K562 (cell line): ENCODE measurements around the gene PALM3. TPM values are rescaled to one million over a fixed set of nuclear protein-coding genes. Genes with fewer than 3 reads are reported as not detected.
A peak's percentile ranks its signal among the peaks of the same experiment; 100 is the strongest.

Source experiments
- ATAC-seq: fragments of 200-7000 bp; cut with Tn5 transposase; 3 replicates; pipeline ENCODE4 v1.9.1; 2020; ENCODE audit warnings: moderate library complexity
- BruUV-seq: library from RNA; stranded (reverse); fragments of 400-500 nt; replicated peaks from 2 replicates; lab custom pipeline; 2021; lab: Mats Ljungman, UMichigan
- CTCF ChIA-PET: fragments of 300-600 bp; formaldehyde crosslinking; extraction: SDS; loops from one replicate; lab custom pipeline; 2021; ENCODE audit warnings: low intra/inter-chr PET ratio; lab: Yijun Ruan, JAX
- POLR2A ChIA-PET: fragments of 300-600, 350-650 bp; sonication (Branson Sonifier 250); formaldehyde crosslinking; extraction: SDS; loops from one replicate; lab custom pipeline; 2021; ENCODE audit warnings: antibody characterized with exemption, inconsistent platforms; lab: Yijun Ruan, JAX
- DNase-seq, 4 experiments: peaks; one replicate each; pipeline versions ENCODE4 v3.0.0 to v3.0.0-alpha.2; 2011 to 2018; ENCODE audit warnings: low spot score in 3 of 4, mixed read lengths in 3 of 4; ENCODE audit errors: extremely low read depth in 1 of 4
- FAIRE-seq: peaks from 2 replicates; lab custom pipeline; 2011; peaks lifted over from hg19 to GRCh38; lab: Jason Lieb, UNC
- H2AFZ ChIP-seq: 2 replicates; pipeline ENCODE4 v1.6.0; 2011; ENCODE audit warnings: low read depth, low read length, control low read depth, inconsistent platforms
- H3K27ac ChIP-seq: fragments of 200-600 bp; 3 replicates; pipeline ENCODE4 v1.8.0; 2011; ENCODE audit warnings: low read depth, mild to moderate bottlenecking, control low read depth, inconsistent platforms, low read length, moderate library complexity, mixed read lengths; ENCODE audit errors: extremely low read depth
- H3K27me3 ChIP-seq, 2 experiments: fragments of 300-600 bp in 1 of 2; 2 replicates in 1 of 2; 3 replicates in 1 of 2; pipeline versions ENCODE4 v1.6.0 to v1.8.0; 2011; ENCODE audit warnings: inconsistent platforms in 2 of 2, low read length in 2 of 2, mild to moderate bottlenecking in 1 of 2, mixed read lengths in 1 of 2, moderate library complexity in 1 of 2; ENCODE audit not compliant: control insufficient read depth in 2 of 2, insufficient read depth in 2 of 2
- H3K36me3 ChIP-seq: fragments of 300-600 bp; 3 replicates; pipeline ENCODE4 v1.8.0; 2011; ENCODE audit warnings: mild to moderate bottlenecking, low read length, inconsistent platforms; ENCODE audit not compliant: control insufficient read depth, insufficient read depth
- H3K4me1 ChIP-seq, 2 experiments: fragments of 200-600 bp in 1 of 2; replicated peaks in 1 of 2; 2 replicates in 1 of 2; 3 replicates in 1 of 2; pipeline versions ENCODE4 v1.5.1 to v1.8.0; 2011; ENCODE audit warnings: inconsistent platforms in 2 of 2, low read length in 2 of 2, mild to moderate bottlenecking in 1 of 2, mixed read lengths in 1 of 2, moderate library complexity in 1 of 2; ENCODE audit not compliant: control insufficient read depth in 2 of 2, insufficient read depth in 2 of 2
- H3K4me2 ChIP-seq: 2 replicates; pipeline ENCODE4 v1.6.1; 2011; ENCODE audit warnings: low read length, control low read depth, inconsistent platforms, mixed read lengths; ENCODE audit not compliant: insufficient read depth
- H3K4me3 ChIP-seq: fragments of 200-600 bp; sonication (generic), shearing (Covaris generic); 2 replicates; pipeline ENCODE4 v1.5.1; 2016; ENCODE audit warnings: control low read depth, inconsistent platforms
- H3K79me2 ChIP-seq: fragments of 200-600 bp; 3 replicates; pipeline ENCODE4 v1.8.0; 2011; ENCODE audit warnings: low read length, inconsistent platforms; ENCODE audit not compliant: control insufficient read depth, insufficient read depth
- H3K9ac ChIP-seq, 2 experiments: 2 replicates each; pipeline versions ENCODE4 v1.6.0 to v1.6.1; 2011; ENCODE audit warnings: low read depth in 2 of 2, low read length in 2 of 2, control low read depth in 1 of 2, inconsistent platforms in 1 of 2, mild to moderate bottlenecking in 1 of 2, mixed read lengths in 1 of 2; ENCODE audit not compliant: insufficient read depth in 1 of 2
- H3K9me1 ChIP-seq: one replicate; pipeline ENCODE4 v1.6.0; 2011; ENCODE audit warnings: inconsistent platforms, mild to moderate bottlenecking, low read length, moderate library complexity; ENCODE audit not compliant: control insufficient read depth, insufficient read depth
- H3K9me3 ChIP-seq: replicated peaks from 2 replicates; pipeline ENCODE4 v1.5.1; 2011; ENCODE audit warnings: low read depth, low read length, inconsistent platforms; ENCODE audit not compliant: control insufficient read depth, insufficient read depth
- H4K20me1 ChIP-seq: replicated peaks from 2 replicates; pipeline ENCODE4 v1.6.1; 2011; ENCODE audit warnings: low read length, inconsistent platforms, mixed read lengths; ENCODE audit not compliant: control insufficient read depth, insufficient read depth
- ETV1 ChIP-seq: fragments of 450-650 bp; conservative IDR thresholded peaks from 2 replicates; pipeline ENCODE4 v1.6.1; 2016; ENCODE audit warnings: missing genetic modification characterization, control low read depth, low read depth, missing compliant biosample characterization
- MCM7 ChIP-seq, 2 experiments: fragments of 450-650 bp; IDR thresholded peaks; 2 replicates each; pipeline ENCODE4 v1.6.1; 2016 to 2018
- RBBP5 ChIP-seq: fragments of 200-600 bp; sonication (generic); IDR thresholded peaks from 2 replicates; pipeline ENCODE4 v1.6.1; 2012; ENCODE audit warnings: borderline replicate concordance, mild to moderate bottlenecking, low read length, control low read depth, inconsistent platforms; ENCODE audit not compliant: insufficient read depth, poor library complexity, severe bottlenecking
- TBP ChIP-seq: optimal IDR thresholded peaks from 2 replicates; pipeline ENCODE3; 2011; ENCODE audit warnings: low read depth, low read length, improper control_type of control experiment
- TOE1 ChIP-seq, 2 experiments: fragments of 450-650 bp in 1 of 2; sonication (generic) in 1 of 2; formaldehyde crosslinking in 1 of 2; IDR thresholded peaks; 2 replicates each; pipeline versions ENCODE4 v1.7.1 to v1.8.0; 2016 to 2022; ENCODE audit warnings: borderline replicate concordance in 2 of 2, mild to moderate bottlenecking in 2 of 2, antibody characterized with exemption in 1 of 2, inconsistent platforms in 1 of 2, low read depth in 1 of 2, missing genetic modification reagents in 1 of 2, moderate library complexity in 1 of 2
- ZNF830 ChIP-seq: fragments of 250-450 bp; sonication (Bioruptor Pico); IDR thresholded peaks from 2 replicates; pipeline ENCODE4 v1.5.0; 2021; ENCODE audit warnings: mild to moderate bottlenecking
- WGBS: fragments of 100-300 bp; shearing (Covaris generic); methylation state at CpG from one replicate; pipeline ENCODE4 v1.1.6; 2016; ENCODE audit warnings: low coverage, mixed read lengths; ENCODE audit not compliant: insufficient coverage; ENCODE audit errors: missing lambda C conversion rate; 5-methylcytosine and 5-hydroxymethylcytosine counted together
- in situ Hi-C: fragments of 300-500 bp; cut with MboI; formaldehyde crosslinking; loops from 4 replicates; pipeline ENCODE4 v1.15.0; 2018; ENCODE audit warnings: inconsistent platforms, mixed read lengths
- intact Hi-C: fragments of 100-400 bp; cut with micrococcal nuclease; formaldehyde crosslinking; loops from 2 replicates; pipeline ENCODE4 v1.14.2; 2022
- polyA plus RNA-seq, 8 experiments: library from polyadenylated mRNA; depleted of rRNA in 4 of 8; stranded (reverse) in 5 of 8; unstranded in 3 of 8; fragments of >200 nt; fragmentation: Nextera tagmentation in 2 of 8; fragmentation: Illumina TruSeq in 1 of 8; extraction: Ambion mirVana in 2 of 8; extraction: Trizol in 1 of 8; gene quantifications; 2 replicates each; pipeline versions ENCODE4 v1.2.1 to v1.2.3, GENCODE V29; 2011 to 2014; ENCODE audit warnings: inconsistent platforms in 1 of 8, missing spikeins in 1 of 8
- total RNA-seq, 7 experiments: library from RNA; depleted of rRNA in 6 of 7; stranded (reverse); fragments of >200 nt in 6 of 7; fragmentation: Illumina TruSeq in 2 of 7; extraction: Trizol in 2 of 7; gene quantifications; 2 replicates each; pipeline versions ENCODE4 v1.2.1 to v1.2.3, GENCODE V29; 2011 to 2021; ENCODE audit warnings: low replicate concordance in 1 of 7
- TF ChIP-seq, protein P1 (sequence below): fragments of 250-450 bp; sonication (Bioruptor Pico); IDR thresholded peaks from 2 replicates; pipeline ENCODE4 v1.5.0; 2021; ENCODE audit warnings: mild to moderate bottlenecking, moderate library complexity
- TF ChIP-seq, protein P2 (sequence below): sonication (generic); formaldehyde crosslinking; IDR thresholded peaks from 2 replicates; pipeline ENCODE4 v1.4.0; 2020; ENCODE audit warnings: mild to moderate bottlenecking, missing genetic modification reagents

Gene PALM3
- total and polyA plus RNA-seq, 9 of the 15 experiments (the other 6 are each of a cell fraction or from before 2014, with no cell fraction given) = 0.07 to 9.3 (median 3.3) TPM

DNA sequence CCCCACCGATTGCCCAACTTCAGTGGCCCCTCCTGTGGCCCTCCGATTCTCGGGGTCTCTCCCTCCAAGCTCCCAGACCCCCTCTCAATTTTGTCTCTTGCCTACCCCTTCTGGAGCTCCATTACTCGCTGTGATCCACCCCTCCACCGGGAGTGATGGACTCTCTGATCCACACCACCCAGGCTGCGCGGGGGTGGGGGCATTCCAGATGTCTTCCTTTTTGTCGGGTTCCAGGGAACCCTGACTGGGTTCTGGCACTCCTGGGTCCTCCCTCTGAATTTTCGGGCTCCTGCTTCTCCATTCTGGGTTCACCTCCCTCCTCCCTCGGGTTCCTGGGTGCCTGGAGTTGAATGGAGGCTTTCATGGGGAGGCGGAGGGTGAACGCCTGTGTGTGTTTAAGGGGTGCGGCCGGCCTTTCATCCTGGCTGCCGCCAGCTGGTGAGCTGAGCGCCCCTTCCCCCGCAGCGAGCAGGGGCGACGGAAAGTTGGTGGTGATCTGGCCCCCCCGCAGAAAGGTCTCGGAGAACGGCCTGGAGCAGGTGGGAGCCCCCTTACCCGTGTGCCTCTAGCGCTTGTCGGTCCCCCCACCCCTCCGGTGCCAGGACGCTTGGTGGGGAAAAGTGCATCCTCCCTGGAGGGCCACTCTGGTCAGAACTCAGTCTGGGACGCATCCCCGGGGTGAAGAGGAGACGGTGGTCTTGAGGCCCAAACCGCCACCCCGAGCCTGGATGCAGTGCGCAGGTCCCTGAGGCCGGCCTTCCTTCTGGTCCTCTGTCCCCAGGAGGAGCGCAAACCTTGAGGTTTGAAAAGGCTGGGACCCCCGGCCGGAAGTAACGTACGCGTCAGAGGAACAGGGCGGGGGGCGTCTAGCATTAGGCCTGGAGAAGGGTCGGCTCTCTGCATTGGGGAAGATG is 12.3 kb upstream of the PALM3 start (continued):
- TF ChIP-seq TOE1 (IDR thresholded peaks at IDR 0.05; ENCODE audit: borderline replicate concordance) (peak; percentile 7; the same call in 1 of the 2 replicates), TOE1 (CRISPR knock-in tag; IDR thresholded peaks at IDR 0.05; ENCODE audit: borderline replicate concordance, low read depth) (no peak), ETV1 (0 out of 2 replicates have a peak, but pooled peaks have one; percentile 36)

DNA sequence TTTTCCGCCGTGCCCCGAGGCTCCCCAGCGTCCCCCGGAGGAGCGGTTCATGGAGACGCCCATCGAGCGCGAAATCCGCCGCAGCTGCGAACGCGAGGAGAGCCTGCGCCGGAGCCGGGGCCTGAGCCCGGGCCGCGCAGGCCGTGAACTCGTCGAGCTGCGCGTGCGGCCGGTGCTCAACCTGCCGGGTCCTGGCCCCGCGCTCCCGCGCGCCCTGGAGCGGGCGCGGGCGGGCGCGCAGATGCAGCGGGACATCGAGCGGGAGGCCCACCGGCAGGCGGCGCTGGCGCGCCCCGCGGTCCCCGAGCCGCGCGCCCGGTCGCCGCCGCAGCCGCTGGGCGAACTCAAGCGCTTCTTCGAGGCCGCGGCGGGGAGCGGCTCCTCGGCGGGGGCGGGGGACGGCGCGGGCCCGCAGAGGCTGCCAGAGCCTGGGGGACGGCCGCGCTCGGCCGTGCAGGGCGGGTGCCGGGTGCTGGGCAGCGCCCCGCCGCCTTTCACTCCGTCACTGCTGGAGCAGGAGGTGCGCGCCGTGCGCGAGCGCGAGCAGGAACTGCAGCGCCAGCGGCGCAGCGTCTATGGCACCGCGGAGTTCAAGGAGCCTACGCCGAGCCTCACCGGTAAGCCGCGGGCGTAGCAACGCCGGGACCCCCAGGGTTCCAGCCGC is 11.5 kb upstream of the PALM3 start:
- in situ Hi-C loops = loop anchor here (5.0 to 25.0 kb wide), 2 partner anchors 191 to 486 kb away; no protein-coding TSS in a partner anchor
- ChIA-PET CTCF (interaction anchor here (0.6 to 3.7 kb wide), 7 partner anchors 16 to 458 kb away, joined by 3 to 39 read pairs (median 3); no protein-coding TSS in a partner anchor), POLR2A (interaction anchor here (0.5 to 1.3 kb wide), 4 partner anchors 43 to 443 kb away, joined by 3 to 4 read pairs (median 4); partner anchors contain the start of gene ASF1B)
- DNase-seq (peak; percentile 82 to 85 (median 83)), ATAC-seq (peak; percentile 76), FAIRE-seq (no peak)
- Histone ChIP-seq H3K9ac (peak overlapping the region; percentile 69 to 97), H4K20me1 (no peaks in the 10 kb centered on the region), H3K9me1 (no peaks in the 10 kb centered on the region), H3K4me1 (peaks cover 9 to 48% of the 10 kb centered on the region in 2 experiments; a peak in 4 of 5 replicates), H3K9me3 (no peaks in the 10 kb centered on the region), H3K27me3 (no peaks in the 10 kb centered on the region), H3K36me3 (no peaks in the 10 kb centered on the region), H2AFZ (peak overlapping the region; percentile 95), H3K27ac (peak overlapping the region; percentile 68), H3K4me3 (peak overlapping the region; percentile 55), H3K79me2 (peaks cover 19% of the 10 kb centered on the region), H3K4me2 (peak overlapping the region; percentile 82)
- intact Hi-C loops = no loop called here
- no TSS peak for BruUV-seq
- WGBS = 1% methylated on average over 76 of the region's 106 CpGs
- no peak for TF ChIP-seq TBP
- TF ChIP-seq, protein P1, sequence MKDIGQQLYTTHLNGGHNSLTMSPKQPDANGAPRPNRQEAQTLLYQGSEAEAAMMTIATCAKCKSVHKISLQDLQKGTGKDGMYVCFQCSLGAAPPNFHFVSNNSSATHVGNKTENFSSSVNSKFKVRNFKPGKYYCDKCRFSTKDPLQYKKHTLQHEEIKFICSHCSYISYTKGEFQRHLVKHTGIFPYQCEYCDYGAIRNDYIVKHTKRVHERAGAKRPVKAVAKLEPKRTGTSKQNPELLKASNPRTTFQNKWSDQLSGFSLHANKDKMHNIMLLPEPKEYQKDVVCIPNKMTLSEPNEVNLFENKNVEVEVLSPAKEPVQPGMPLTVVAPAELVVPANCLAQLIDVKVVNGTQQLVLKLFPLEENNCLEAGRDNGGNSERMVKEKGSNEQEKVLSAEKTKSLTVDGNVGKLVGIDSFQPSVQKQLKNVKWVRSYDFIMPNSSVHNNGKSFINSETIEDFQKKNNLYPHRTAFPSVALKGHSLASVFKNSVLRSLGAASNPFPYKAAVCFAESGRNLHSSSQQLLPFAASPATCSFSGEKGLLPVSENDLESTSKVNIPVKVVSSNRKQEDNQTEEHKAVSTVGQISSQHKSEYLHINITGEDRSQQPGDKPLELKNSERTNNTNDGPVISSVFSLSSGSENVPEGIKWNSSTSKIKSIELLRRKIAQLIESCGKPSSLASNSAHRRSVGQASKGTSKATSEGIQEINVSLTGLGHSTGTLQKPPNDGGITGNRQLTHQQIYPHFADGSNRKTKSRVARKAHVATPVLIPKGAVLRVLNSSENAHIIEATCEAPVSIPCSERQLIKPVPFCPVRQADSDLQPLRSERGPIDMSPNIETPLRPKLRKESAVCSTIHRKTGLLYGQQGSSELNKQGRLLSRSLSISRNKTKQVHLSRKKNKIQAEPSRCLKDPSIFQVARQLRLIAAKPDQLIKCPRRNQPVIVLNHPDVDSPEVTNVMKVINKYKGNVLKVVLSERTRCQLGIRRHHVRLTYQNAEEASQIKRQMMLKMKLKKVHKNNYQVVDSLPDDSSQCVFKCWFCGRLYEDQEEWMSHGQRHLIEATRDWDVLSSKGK (CRISPR knock-in tag) = no peak
- peak; percentile 44 for TF ChIP-seq RBBP5
- TF ChIP-seq MCM7 (IDR thresholded peaks at IDR 0.05) = no peak
- TF ChIP-seq, protein P2, sequence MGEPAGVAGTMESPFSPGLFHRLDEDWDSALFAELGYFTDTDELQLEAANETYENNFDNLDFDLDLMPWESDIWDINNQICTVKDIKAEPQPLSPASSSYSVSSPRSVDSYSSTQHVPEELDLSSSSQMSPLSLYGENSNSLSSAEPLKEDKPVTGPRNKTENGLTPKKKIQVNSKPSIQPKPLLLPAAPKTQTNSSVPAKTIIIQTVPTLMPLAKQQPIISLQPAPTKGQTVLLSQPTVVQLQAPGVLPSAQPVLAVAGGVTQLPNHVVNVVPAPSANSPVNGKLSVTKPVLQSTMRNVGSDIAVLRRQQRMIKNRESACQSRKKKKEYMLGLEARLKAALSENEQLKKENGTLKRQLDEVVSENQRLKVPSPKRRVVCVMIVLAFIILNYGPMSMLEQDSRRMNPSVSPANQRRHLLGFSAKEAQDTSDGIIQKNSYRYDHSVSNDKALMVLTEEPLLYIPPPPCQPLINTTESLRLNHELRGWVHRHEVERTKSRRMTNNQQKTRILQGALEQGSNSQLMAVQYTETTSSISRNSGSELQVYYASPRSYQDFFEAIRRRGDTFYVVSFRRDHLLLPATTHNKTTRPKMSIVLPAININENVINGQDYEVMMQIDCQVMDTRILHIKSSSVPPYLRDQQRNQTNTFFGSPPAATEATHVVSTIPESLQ (CRISPR knock-in tag) = no peak
- TF ChIP-seq ZNF830 (CRISPR knock-in tag) = no peak
